Fibroblast of skin of abdomen (primary cell): Measurements from ENCODE around the gene ANGEL2.

Experiments
- DNase-seq: peaks from one replicate; pipeline ENCODE4 v3.0.0-alpha.2; 2013

ANGEL2 gene

GRCh38 chr1:212950243-212951125, 65.2 kb downstream of the ANGEL2 start, which contains the start of gene VASH2:
Gene VASH2 (plus strand): TSS chr1:212950541. CDS start chr1:212951543, 1,002 bp downstream.
- DNase-seq = peak; percentile 82

GRCh38 chr1:212949771-212950170, 65.9 kb downstream of the ANGEL2 start:
- no peak for DNase-seq

GRCh38 chr1:212946872-212947271, 68.8 kb downstream of the ANGEL2 start:
- no peak for DNase-seq

GRCh38 chr1:212945463-212946160, 70.1 kb downstream of the ANGEL2 start:
- no peak for DNase-seq

GRCh38 chr1:212945056-212945455, 70.6 kb downstream of the ANGEL2 start:
- DNase-seq = no peak

- DNase-seq = no peak
Observed at GRCh38 chr1:212944229-212944901, 71.3 kb downstream of the ANGEL2 start.

GRCh38 chr1:212943393-212943710, 72.3 kb downstream of the ANGEL2 start:
- DNase-seq = no peak

- no peak for DNase-seq
Observed at GRCh38 chr1:212942679-212943392, 72.8 kb downstream of the ANGEL2 start.
